NCI-H1436 treated with DMSO at 0.1 percent for 48 hours (cell line): ENCODE data around the gene NFIX.

ENCODE experiments used
- DNase-seq: peaks from one replicate; lab custom pipeline; 2025; lab: John Stamatoyannopoulos, UW

NFIX gene

DNA sequence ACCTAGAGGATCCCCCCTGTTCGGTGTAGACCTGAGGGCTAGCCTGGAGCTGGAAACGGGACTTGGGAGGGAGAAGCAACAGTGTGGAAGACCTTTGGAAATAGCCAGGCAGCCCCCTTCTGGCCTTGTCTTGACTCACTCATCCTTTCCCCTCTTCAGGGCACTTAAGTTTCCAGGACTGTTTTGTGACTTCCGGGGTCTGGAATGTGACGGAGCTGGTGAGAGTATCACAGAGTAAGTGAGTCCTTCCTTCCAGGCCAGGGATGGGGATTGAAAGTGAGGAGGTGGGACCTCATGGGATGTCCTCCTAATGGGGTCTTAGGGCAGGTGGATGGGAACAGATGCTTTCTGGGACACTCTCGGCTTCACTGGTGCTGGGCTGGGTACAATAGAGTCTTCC lies 78.0 kb downstream of the NFIX start:
- DNase-seq = no peak

DNA sequence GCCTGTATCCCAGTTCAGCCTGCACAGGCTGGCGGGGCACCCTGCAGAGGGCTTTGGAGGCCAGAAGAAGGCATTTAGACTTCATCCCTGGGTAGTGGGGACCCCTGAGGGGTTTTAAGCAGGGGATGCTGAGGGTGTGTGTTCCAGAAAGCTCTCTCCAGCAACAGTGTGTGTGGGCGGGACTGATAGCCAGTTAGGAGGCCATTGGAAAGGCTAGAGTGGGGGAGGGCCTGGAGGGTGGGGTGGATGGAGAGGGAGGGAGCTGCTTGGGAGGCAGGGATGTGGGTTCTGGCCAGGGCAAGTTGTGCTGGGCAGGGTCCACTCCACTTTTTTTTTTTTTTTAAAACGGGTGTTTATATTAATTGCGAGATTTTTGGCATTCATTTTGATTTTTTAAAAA lies 79.1 kb downstream of the NFIX start:
- DNase-seq = no peak

GRCh38 chr19:13076320-13076719 lies 81.0 kb downstream of the NFIX start:
- DNase-seq = no peak

- no peak for DNase-seq
Observed at GRCh38 chr19:13076787-13077186, 81.5 kb downstream of the NFIX start.

DNA sequence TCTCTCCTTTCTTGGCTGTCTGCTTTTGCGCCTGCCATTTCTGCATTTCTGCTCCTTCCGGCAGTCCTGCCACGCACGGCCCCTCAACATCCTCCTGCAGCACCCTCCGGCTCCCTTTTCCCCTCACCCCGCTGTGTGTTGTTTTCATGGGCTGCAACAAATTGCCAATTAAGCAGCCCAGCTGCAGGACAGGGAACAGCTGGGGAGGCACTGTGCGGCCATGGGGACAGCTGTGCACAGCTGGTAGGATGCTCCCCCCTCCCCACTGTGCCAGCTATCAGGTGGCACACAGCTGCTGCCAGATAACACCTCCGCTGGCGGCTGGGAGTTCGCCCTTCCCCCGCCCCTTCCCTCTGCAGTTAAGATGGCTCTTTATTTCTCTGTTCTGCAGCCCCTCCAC lies 82.0 kb downstream of the NFIX start:
- DNase-seq = no peak

GRCh38 chr19:13078381-13078780 lies 83.1 kb downstream of the NFIX start:
- DNase-seq = no peak

DNA sequence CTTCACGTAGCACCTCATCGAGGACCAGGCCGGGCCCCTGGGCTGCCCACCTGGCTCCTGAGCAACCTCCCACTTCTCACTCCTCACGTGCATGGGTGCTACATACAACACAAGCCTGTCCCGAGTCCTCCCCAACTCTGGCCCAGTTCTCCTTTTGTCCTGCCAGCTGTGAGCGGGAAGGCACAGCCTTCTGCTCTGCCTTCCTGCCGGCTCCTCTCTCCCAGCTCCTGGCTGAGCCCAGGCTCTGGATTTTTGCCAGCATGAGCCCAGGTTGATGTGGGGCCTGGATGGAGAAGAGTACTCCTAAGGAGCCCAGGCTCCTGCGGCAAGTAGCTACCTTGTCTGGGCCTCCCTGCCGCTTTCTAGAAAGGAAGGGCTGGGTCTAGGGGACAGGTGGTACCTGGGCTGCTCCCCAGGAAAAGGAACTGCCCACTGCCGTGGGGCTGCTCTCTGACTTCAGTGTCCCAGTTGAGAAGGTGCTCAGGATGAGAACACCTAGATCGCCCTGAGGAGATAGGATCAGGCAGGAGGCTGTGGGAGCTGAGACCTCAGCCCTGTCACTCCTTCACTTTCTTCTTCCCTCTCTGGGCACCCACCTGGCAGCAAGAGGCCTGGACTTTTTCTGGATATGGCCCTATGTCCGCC lies 83.7 kb downstream of the NFIX start:
- DNase-seq = no peak

DNA sequence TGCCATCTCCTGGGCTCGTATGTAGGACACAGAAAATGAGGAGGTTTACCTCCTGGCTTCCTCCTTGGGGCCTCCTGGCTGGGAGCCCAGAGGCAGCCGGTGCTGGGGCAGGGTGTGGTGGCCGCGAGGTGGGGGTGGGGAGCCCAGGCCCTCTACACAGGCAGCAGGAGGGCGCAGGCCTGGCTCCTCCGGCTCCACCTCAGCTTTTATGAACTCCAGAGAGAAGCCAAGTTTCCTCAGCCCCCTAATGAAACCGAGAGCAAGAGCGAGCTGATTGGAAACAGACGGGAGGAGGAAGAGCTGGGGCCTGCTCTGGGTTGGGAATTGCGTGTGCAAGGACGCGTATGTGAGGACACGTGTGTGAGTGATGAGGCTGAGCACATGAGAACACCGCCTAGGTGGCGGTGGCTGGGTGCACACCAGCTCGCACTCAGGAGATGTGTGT lies 84.3 kb downstream of the NFIX start:
- peak; percentile 9 for DNase-seq

GRCh38 chr19:13082192-13083007 lies 87.1 kb downstream of the NFIX start:
- no peak for DNase-seq

GRCh38 chr19:13083008-13083404 lies 87.7 kb downstream of the NFIX start:
- no peak for DNase-seq

DNA sequence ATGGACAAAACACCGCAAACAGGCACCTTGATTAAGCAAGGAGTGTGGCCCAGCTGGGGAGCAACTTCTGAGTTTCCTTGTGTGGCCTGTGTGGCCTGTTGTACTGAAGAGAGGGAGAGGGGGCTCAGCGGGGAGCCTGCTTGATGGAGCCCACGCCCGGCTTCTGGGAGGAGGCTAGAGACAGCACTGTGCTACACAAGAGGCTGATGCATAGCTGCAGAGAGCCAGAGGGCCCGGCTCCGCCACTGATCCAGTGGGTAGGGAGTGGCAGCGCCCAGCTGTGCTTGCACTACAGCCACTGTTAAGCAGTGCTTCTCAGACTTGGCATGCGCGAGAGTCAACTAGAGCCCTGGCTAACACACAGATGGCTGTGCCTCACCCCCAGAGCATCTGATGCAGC lies 88.4 kb downstream of the NFIX start:
- no peak for DNase-seq

GRCh38 chr19:13085666-13086065 lies 90.4 kb downstream of the NFIX start:
- DNase-seq = no peak

- no peak for DNase-seq
Observed at GRCh38 chr19:13086341-13086740, 91.1 kb downstream of the NFIX start.

GRCh38 chr19:13087295-13087694 lies 92.0 kb downstream of the NFIX start:
- DNase-seq = no peak

GRCh38 chr19:13087795-13088537 lies 92.7 kb downstream of the NFIX start:
- no peak for DNase-seq

DNA sequence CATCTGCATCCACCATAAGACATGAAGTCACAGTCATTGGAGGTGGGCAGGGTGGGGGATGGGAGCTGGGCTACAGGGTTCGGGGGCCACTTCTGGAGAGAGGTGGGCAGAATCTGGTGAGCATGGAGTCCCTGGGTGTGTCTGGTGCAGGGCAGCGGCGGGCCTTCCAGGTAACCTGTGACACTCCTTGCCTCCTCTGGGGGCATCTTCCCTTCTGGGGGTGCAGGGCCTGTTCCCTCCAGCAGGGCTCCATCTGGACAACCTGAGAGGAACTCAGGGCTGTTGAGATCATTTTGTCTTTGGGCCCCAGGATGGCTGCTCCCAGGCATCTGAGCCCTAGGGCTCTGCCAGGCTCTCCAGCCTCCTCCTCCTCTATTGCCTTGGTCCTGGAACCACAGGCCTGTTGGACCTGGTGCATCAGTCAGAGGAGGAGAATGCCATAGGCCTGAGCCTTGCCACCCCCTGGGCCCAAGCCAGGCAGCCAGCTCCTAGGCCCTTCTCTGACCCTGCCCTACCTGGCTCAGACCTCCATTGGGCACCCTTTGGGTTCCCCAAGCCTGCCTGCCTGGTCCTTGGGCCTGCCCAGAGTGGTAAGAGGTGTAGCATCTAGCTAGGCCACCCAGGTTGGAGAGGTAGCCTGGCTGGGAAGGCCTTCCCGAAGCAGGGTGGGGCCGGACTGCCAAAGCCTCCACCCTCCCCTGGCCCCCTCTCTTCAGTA lies 94.0 kb downstream of the NFIX start:
- DNase-seq = no peak

GRCh38 chr19:13089857-13090507 lies 94.7 kb downstream of the NFIX start:
- DNase-seq = no peak

- DNase-seq = no peak
Observed at GRCh38 chr19:13090511-13091231, 95.4 kb downstream of the NFIX start.

GRCh38 chr19:13091400-13092157 lies 96.3 kb downstream of the NFIX start:
- DNase-seq = no peak

- no peak for DNase-seq
Observed at GRCh38 chr19:13092158-13092543, 96.9 kb downstream of the NFIX start.
